Measurements from ENCODE around the gene RGS16.
A peak's percentile ranks its signal among the peaks of the same experiment; 100 is the strongest.

The RGS16 gene

GRCh38 chr1:182629499-182630096, 25.4 kb upstream of the RGS16 start:
- DNase-seq (ENCODE audit: low read depth in 3 of 3) = peak; percentile 10 to 58 (median 42)

- no peak for DNase-seq (ENCODE audit: low read depth in 3 of 3)
These were observed 24.9 kb upstream of the RGS16 start for GRCh38 chr1:182629080-182629479.

- DNase-seq (ENCODE audit: low read depth in 3 of 3) = no peak
These were observed 24.5 kb upstream of the RGS16 start for GRCh38 chr1:182628657-182629056.

GRCh38 chr1:182627622-182628021, 23.4 kb upstream of the RGS16 start:
- DNase-seq (ENCODE audit: low read depth in 3 of 3) = no peak

- DNase-seq (ENCODE audit: low read depth in 3 of 3) = no peak
These were observed 22.3 kb upstream of the RGS16 start for GRCh38 chr1:182626527-182626926.

- no peak for DNase-seq (ENCODE audit: low read depth in 3 of 3)
These were observed 21.7 kb upstream of the RGS16 start for GRCh38 chr1:182625719-182626504.

GRCh38 chr1:182625024-182625423, 20.8 kb upstream of the RGS16 start:
- no peak for DNase-seq (ENCODE audit: low read depth in 3 of 3)

- DNase-seq (ENCODE audit: low read depth in 3 of 3) = no peak
These were observed 20.4 kb upstream of the RGS16 start for GRCh38 chr1:182624577-182624976.

GRCh38 chr1:182622901-182623528, 18.8 kb upstream of the RGS16 start:
- no peak for DNase-seq (ENCODE audit: low read depth in 3 of 3)

- DNase-seq (ENCODE audit: low read depth in 3 of 3) = no peak
These were observed 17.7 kb upstream of the RGS16 start for GRCh38 chr1:182621906-182622305.

GRCh38 chr1:182620924-182621585, 16.9 kb upstream of the RGS16 start:
- no peak for DNase-seq (ENCODE audit: low read depth in 3 of 3)

GRCh38 chr1:182617734-182618351, 13.7 kb upstream of the RGS16 start:
- DNase-seq (ENCODE audit: low read depth in 3 of 3) = no peak

GRCh38 chr1:182617014-182617429, 12.8 kb upstream of the RGS16 start:
- no peak for DNase-seq (ENCODE audit: low read depth in 3 of 3)

GRCh38 chr1:182616130-182617013, 12.2 kb upstream of the RGS16 start:
- peak; percentile 33 to 76 (median 55) for DNase-seq (ENCODE audit: low read depth in 3 of 3)

- no peak for DNase-seq (ENCODE audit: low read depth in 3 of 3)
These were observed 11.4 kb upstream of the RGS16 start for GRCh38 chr1:182615468-182616129.

- DNase-seq (ENCODE audit: low read depth in 3 of 3) = peak; percentile 29 to 50 (median 31)
These were observed 10.7 kb upstream of the RGS16 start for GRCh38 chr1:182614796-182615454.

- DNase-seq (ENCODE audit: low read depth in 3 of 3) = no peak
These were observed 7.6 kb upstream of the RGS16 start for GRCh38 chr1:182611787-182612186.

- no peak for DNase-seq (ENCODE audit: low read depth in 3 of 3)
These were observed 7.1 kb upstream of the RGS16 start for GRCh38 chr1:182611326-182611725.

GRCh38 chr1:182610606-182611194, 6.5 kb upstream of the RGS16 start:
- DNase-seq (ENCODE audit: low read depth in 3 of 3) = no peak

Measured in stimulated activated CD4-positive, alpha-beta T cell treated with anti-CD3 and anti-CD28 coated beads, TNF-alpha, amount 100 ng/mL, for 4 hours (primary cell).